Chondrocyte (in vitro differentiated cells): ENCODE data around the gene FASN. TPM values are rescaled to one million over a fixed set of nuclear protein-coding genes. Genes with fewer than 3 reads are reported as not detected.
"Not testable (repeated sequence)": the region's sequence is repeated elsewhere in the genome, so short reads cannot be mapped to it uniquely, and the experiment has no call there.

Experiments
- DNase-seq: peaks from one replicate; pipeline ENCODE4 v3.0.0; 2021; ENCODE audit warnings: mixed read lengths, low spot score
- H3K27ac Mint-ChIP-seq: one replicate; pipeline ENCODE4 v1.8.0; 2021; ENCODE audit warnings: mild to moderate bottlenecking, moderate library complexity, mixed read lengths; ENCODE audit not compliant: unreplicated experiment
- H3K27me3 Mint-ChIP-seq: 2 replicates; pipeline ENCODE4 v1.8.0; 2021; ENCODE audit warnings: low read depth, mixed read lengths
- H3K36me3 Mint-ChIP-seq: 2 replicates; pipeline ENCODE4 v1.8.0; 2021; ENCODE audit warnings: low read depth, mixed read lengths
- H3K4me1 Mint-ChIP-seq: 2 replicates; pipeline ENCODE4 v1.8.0; 2021; ENCODE audit warnings: low read depth, mild to moderate bottlenecking, mixed read lengths
- H3K4me3 Mint-ChIP-seq: one replicate; pipeline ENCODE4 v1.8.0; 2021; ENCODE audit warnings: mild to moderate bottlenecking, moderate library complexity, mixed read lengths; ENCODE audit not compliant: unreplicated experiment
- H3K9me3 Mint-ChIP-seq: 2 replicates; pipeline ENCODE4 v1.8.0; 2021; ENCODE audit warnings: low read depth, mixed read lengths
- total RNA-seq: library from RNA; stranded (reverse); gene quantifications from 3 replicates; pipeline ENCODE4 v1.2.1, GENCODE V29; 2021
- TF ChIP-seq, protein P1 (sequence below): fragments of 200-600 bp; sonication (generic); IDR thresholded peaks from 2 replicates; pipeline ENCODE4 v1.5.0; 2021; ENCODE audit warnings: antibody characterized with exemption, mild to moderate bottlenecking, moderate library complexity

FASN gene
- total RNA-seq, 1 donor from 2014 or later = 141 TPM

DNA sequence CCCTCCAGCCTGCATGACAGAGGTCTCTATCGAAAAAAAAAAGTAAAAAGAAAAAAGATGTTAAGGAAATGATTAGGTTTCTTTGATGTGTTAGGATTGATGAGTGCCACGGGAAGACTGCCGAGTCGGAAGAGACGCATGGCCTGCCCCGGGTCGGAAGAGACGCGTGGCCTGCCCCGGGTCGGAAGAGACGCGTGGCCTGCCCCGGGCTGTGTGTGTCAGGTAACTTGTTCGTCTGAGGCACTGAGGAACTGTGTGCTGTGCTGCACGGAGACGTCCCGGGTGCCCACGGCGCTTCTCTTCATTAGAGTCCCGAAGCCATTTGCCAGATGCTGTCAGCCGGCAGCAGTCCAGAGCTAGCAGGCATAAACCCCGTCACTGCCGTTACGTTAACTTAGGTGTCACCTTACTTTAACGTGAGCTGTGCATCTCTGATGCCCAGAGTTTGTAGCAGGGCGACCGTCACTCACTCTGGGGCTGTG, 40.5 kb upstream of the FASN start:
- Mint-ChIP-seq H3K27ac (no peak overlapping the region), H3K4me1 (peaks cover 8% of the 10 kb centered on the region), H3K36me3 (peaks cover 4% of the 10 kb centered on the region), H3K9me3 (no peaks in the 10 kb centered on the region), H3K27me3 (no peaks in the 10 kb centered on the region), H3K4me3 (no peak overlapping the region)
- DNase-seq = peak; percentile 64
- TF ChIP-seq, protein P1, sequence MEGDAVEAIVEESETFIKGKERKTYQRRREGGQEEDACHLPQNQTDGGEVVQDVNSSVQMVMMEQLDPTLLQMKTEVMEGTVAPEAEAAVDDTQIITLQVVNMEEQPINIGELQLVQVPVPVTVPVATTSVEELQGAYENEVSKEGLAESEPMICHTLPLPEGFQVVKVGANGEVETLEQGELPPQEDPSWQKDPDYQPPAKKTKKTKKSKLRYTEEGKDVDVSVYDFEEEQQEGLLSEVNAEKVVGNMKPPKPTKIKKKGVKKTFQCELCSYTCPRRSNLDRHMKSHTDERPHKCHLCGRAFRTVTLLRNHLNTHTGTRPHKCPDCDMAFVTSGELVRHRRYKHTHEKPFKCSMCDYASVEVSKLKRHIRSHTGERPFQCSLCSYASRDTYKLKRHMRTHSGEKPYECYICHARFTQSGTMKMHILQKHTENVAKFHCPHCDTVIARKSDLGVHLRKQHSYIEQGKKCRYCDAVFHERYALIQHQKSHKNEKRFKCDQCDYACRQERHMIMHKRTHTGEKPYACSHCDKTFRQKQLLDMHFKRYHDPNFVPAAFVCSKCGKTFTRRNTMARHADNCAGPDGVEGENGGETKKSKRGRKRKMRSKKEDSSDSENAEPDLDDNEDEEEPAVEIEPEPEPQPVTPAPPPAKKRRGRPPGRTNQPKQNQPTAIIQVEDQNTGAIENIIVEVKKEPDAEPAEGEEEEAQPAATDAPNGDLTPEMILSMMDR = no peak

DNA sequence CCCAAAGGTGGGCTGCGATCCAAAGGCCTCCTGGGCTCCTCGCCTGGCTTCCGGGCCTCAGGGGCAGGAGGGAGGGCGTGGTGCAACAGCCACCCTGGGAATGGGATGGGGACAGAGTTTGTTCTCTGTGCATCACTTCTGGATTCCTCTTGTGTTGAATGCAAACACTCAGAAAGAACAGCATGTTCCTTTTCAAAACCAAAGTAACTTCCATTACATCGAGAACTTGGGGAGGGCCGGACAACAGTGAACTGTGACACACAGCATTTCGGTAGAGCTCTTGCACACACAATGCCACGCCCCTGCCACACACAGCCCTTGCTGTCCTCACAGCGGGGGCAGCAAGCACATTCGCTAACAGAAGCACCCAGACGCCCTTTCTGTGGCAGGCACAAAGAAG, 36.1 kb upstream of the FASN start:
- H3K9me3 Mint-ChIP-seq = no peaks in the 10 kb centered on the region
- TF ChIP-seq, protein P1 = no peak
- peak overlapping the region; percentile 49 for H3K27ac Mint-ChIP-seq
- peaks cover 9% of the 10 kb centered on the region for H3K4me1 Mint-ChIP-seq
- H3K27me3 Mint-ChIP-seq = no peaks in the 10 kb centered on the region
- no peak overlapping the region for H3K4me3 Mint-ChIP-seq
- no peak for DNase-seq
- H3K36me3 Mint-ChIP-seq = peaks cover 4% of the 10 kb centered on the region

DNA sequence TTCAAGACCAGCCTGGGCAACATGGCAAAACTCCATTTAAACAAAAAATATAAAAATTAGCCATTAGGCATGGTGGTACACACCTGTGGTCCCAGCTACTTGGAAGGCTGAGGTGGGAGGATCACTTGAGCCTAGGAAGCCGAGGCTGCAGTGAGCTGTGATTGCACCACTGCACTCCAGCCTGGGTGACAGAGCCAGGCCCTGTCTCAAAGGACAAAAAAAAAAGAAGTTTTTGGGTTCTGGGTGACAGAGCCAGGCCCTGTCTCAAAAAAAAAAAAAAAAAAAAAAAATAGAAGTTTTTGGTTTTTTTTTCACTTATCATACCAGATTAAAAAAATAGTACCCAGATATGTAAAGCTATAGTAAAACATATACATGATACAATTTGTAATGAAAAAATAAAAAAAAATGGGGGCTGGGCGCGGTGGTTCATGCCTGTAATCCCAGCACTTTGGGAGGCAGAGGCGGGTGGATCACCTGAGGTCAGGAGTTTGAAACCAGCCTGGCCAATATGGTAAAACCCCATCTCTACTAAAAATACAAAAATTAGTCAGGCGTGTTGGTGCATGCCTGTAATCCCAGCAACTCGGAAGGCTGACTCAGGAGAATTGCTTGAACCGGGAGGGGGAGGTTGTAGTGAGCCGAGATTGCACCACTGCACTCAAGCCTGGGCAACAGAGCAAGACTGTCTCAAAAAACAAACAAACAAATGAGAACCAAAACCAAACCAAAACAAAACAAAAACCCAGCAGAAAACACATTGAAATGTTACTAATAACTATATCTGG, 35.3 kb upstream of the FASN start:
- DNase-seq, H3K9me3 Mint-ChIP-seq, H3K4me3 Mint-ChIP-seq, H3K27me3 Mint-ChIP-seq, H3K4me1 Mint-ChIP-seq, H3K36me3 Mint-ChIP-seq: not testable (repeated sequence)
- peak overlapping the region; percentile 49 for H3K27ac Mint-ChIP-seq

DNA sequence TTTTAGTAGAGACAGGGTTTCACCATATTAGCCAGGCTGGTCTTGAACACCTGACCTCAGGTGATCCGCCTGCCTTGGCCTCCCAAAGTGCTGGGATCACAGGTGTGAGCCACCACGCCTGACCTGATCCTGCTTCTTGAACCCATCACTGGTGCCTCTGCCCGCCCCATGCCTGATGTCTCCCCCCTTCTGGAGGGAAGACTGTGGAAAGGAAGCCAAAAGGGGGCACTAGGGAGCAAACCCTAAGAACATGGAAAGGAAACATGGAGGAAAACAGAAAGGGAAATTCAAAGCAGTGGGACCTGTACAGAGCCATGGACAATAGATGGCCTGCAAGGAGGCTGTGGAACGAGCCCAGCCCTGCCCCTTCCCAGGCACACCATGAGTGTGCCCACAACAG, 31.1 kb upstream of the FASN start:
- Mint-ChIP-seq H3K4me1 (peaks cover 6% of the 10 kb centered on the region), H3K27me3 (no peaks in the 10 kb centered on the region), H3K4me3 (no peak overlapping the region), H3K36me3 (peaks cover 9% of the 10 kb centered on the region), H3K9me3 (no peaks in the 10 kb centered on the region), H3K27ac (no peak overlapping the region)
- no peak for DNase-seq
- TF ChIP-seq, protein P1 = peak; percentile 30

DNA sequence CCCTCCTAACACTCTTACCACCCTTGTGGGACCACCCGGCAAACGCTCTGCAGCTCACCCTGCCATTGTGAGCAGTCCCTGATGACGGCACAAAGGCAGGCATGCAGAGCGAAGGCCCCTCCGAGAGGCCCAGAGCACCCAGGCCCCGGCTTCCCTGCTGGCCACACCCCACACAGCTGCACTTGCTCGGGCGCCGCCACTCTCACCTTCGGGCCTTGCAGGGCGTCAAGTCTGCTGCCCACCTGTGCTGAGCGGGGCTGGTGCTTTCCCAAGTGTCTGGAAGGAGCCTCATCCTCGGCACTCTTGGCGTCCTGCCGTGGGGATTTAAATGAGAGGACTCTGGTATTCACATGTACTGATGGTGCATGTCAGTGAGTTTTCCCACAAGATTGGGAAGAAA, 30.3 kb upstream of the FASN start:
- Mint-ChIP-seq H3K27ac (no peak overlapping the region), H3K9me3 (no peaks in the 10 kb centered on the region), H3K4me3 (no peak overlapping the region), H3K4me1 (no peaks in the 10 kb centered on the region), H3K27me3 (no peaks in the 10 kb centered on the region), H3K36me3 (peaks cover 7% of the 10 kb centered on the region)
- TF ChIP-seq, protein P1 = no peak
- DNase-seq = no peak

DNA sequence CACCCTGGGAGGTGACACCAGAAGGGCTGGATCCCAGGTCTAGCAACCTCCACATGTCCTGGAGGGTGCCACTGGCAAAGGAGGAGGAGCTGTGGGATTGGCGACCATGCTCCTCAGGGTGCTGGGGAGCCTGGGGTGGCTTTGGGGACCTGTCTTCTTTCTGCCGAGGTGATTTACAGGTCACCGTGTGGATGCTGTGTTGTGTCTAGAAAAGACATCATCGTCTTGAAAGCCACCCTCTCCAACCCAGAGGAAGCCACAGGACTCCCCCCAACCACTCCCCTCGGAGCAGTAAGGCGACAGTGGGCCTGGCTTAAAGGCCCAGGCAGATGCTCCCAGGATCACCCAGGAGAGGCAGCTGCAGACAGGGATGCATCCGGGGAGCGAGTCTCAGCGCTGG, 29.7 kb upstream of the FASN start:
- Mint-ChIP-seq H3K4me3 (no peak overlapping the region), H3K4me1 (no peaks in the 10 kb centered on the region), H3K27ac (no peak overlapping the region), H3K27me3 (no peaks in the 10 kb centered on the region), H3K9me3 (no peaks in the 10 kb centered on the region), H3K36me3 (peaks cover 7% of the 10 kb centered on the region)
- TF ChIP-seq, protein P1 = no peak
- no peak for DNase-seq
